Psoas muscle (tissue), 8 donors: Measurements from ENCODE around the gene ACSL4. TPM values are rescaled to one million over a fixed set of nuclear protein-coding genes. Genes with fewer than 3 reads are reported as not detected.
A peak's percentile ranks its signal among the peaks of the same experiment; 100 is the strongest.

Experiments used
- ATAC-seq, 4 donors: fragments of 200-7000 bp; cut with Tn5 transposase; one replicate each; pipeline ENCODE4 v1.9.1; 2020; ENCODE audit warnings: moderate library complexity in 3 of 4, mild to moderate bottlenecking in 2 of 4
- DNase-seq, 2 donors: peaks; one replicate each; pipeline ENCODE4 v3.0.0-alpha.2; 2020
- H3K27ac ChIP-seq: fragments of 200-600 bp; one replicate; pipeline ENCODE4 v1.8.0; 2022
- H3K27me3 ChIP-seq, 3 donors: fragments of 200-600 bp in 1 of 3; one replicate each; pipeline versions ENCODE4 v1.6.1 to v1.8.0; 2013 to 2022; ENCODE audit warnings: low read length in 2 of 3, mild to moderate bottlenecking in 2 of 3, moderate library complexity in 1 of 3; ENCODE audit not compliant: insufficient read depth in 3 of 3
- H3K36me3 ChIP-seq, 2 donors: fragments of 200-600 bp in 1 of 2; one replicate each; pipeline versions ENCODE4 v1.6.1 to v1.8.0; 2013 to 2022; ENCODE audit warnings: low read depth in 1 of 2, mild to moderate bottlenecking in 1 of 2, moderate library complexity in 1 of 2; ENCODE audit not compliant: insufficient read depth in 1 of 2
- H3K4me1 ChIP-seq: fragments of 200-600 bp; one replicate; pipeline ENCODE4 v1.8.0; 2022
- H3K4me3 ChIP-seq: fragments of 200-600 bp; one replicate; pipeline ENCODE4 v1.8.0; 2022; ENCODE audit warnings: mild to moderate bottlenecking
- H3K9me3 ChIP-seq: fragments of 200-600 bp; one replicate; pipeline ENCODE4 v1.8.0; 2022
- CTCF ChIP-seq: fragments of 200-600 bp; IDR thresholded peaks from one replicate; pipeline ENCODE4 v1.8.0; 2022; ENCODE audit warnings: antibody characterized with exemption
- WGBS, 3 donors: extraction: QIAGEN DNeasy Blood & Tissue Kit; methylation state at CpG; one replicate each; pipeline versions ENCODE4 v1.1.6 to v1.1.7; 2013; 5-methylcytosine and 5-hydroxymethylcytosine counted together
- intact Hi-C, 2 donors: fragments of 100-400 bp; cut with DNase I; formaldehyde crosslinking; loops; one replicate each; pipeline versions ENCODE4 v1.11.0 to v1.14.2; 2022
- long read RNA-seq, 2 donors: library from polyadenylated mRNA; unstranded; transcript quantifications; one replicate each; pipeline ENCODE4 v2.0.0, GENCODE V29; 2021
- polyA plus RNA-seq, 3 donors: library from polyadenylated mRNA; stranded (reverse); fragments of 200-250 nt; gene quantifications; one replicate each; pipeline ENCODE4 v1.2.3, GENCODE V29; 2013
- total RNA-seq, 4 donors: library from RNA; stranded (reverse); fragmentation: NEBNext Ultra II Directional in 2 of 4; extraction: Animal tissue kit (Norgen Biotek cat#: 25700) in 2 of 4; gene quantifications; one replicate each; pipeline versions ENCODE4 v1.2.1 to v1.2.4, GENCODE V29; 2021 to 2023
- donor health status: healthy with polysubstance abuse.
- donor health status: DM: no; HTN: no; CAD: no; lungs with moderate emphysema.
- donor health status: Bipolar disorder and iron deficiency.
- donor health status: healthy.
- donor health status: DM: yes; HTN: yes; CAD: no.
- donor health status: DM: no; HTN: no; CAD: no.
- donor health status: DM: no; HTN: no; CAD: no.
- donor health status: DM: yes; HTN: yes; CAD: no.

Gene ACSL4
- total RNA-seq (10 to 100 TPM; 16.4 to 36.0 (median 24.3) TPM), polyA plus RNA-seq (10 to 100 TPM; 16.4 to 27.9 (median 20.5) TPM)
- long read RNA-seq, donor 1, full-length matches to known transcripts: 3 of 30 reads
- long read RNA-seq, donor 1, partial matches to known transcripts: 4 of 30 reads
- long read RNA-seq, donor 1, other reads (novel, unspliced or antisense): 23 of 30 reads
- long read RNA-seq, donor 2, full-length matches to known transcripts: 5 of 21 reads
- long read RNA-seq, donor 2, partial matches to known transcripts: 2 of 21 reads
- long read RNA-seq, donor 2, other reads (novel, unspliced or antisense): 14 of 21 reads

GRCh38 chrX:109732807-109733612 is at the start of gene ACSL4:
ACSL4 (minus strand) TSS chrX:109733257; CDS start chrX:109683363, 49,894 bp downstream.
- peaks cover 5% of the 10 kb centered on the region for H3K4me1 ChIP-seq
- H3K4me3 ChIP-seq: peak within 1 kb of the TSS; percentile 88
- no peaks in the 10 kb centered on the region for H3K36me3 ChIP-seq
- peak; percentile 90 to 94 for DNase-seq
- intact Hi-C loops: no loop called here
- H3K27me3 ChIP-seq: peaks cover 0 to 6% (median 0%) of the 10 kb centered on the region in 3 donors
- no peak for TF ChIP-seq CTCF
- WGBS, 3 donors: 0 to 38% (median 1%) methylated on average over 41 to 88 of the region's 89 CpGs
- ATAC-seq: peak; percentile 98 to 99 (median 98)
- no peaks in the 10 kb centered on the region for H3K9me3 ChIP-seq
- H3K27ac ChIP-seq: peak within 1 kb of the TSS; percentile 85

GRCh38 chrX:109777749-109778148 is 44.7 kb upstream of the ACSL4 start:
- Histone ChIP-seq H3K27ac (no peak overlapping the region), H3K36me3 (no peaks in the 10 kb centered on the region), H3K4me3 (no peak overlapping the region), H3K27me3 (no peaks in the 10 kb centered on the region), H3K9me3 (no peaks in the 10 kb centered on the region), H3K4me1 (no peaks in the 10 kb centered on the region)
- no peak for TF ChIP-seq CTCF
- intact Hi-C loops: no loop called here
- no peak for DNase-seq
- WGBS, 3 donors: 91 to 95% (median 95%) methylated on average over 4 of the region's 4 CpGs
- ATAC-seq: no peak

- intact Hi-C loops: no loop called here
- ATAC-seq (no peak), DNase-seq (no peak)
- H3K36me3 ChIP-seq: no peaks in the 10 kb centered on the region
- TF ChIP-seq CTCF: no peak
- H3K4me1 ChIP-seq: no peaks in the 10 kb centered on the region
- no peaks in the 10 kb centered on the region for H3K27me3 ChIP-seq
- no peak overlapping the region for H3K27ac ChIP-seq
- no peaks in the 10 kb centered on the region for H3K9me3 ChIP-seq
- H3K4me3 ChIP-seq: no peak overlapping the region
- WGBS, 3 donors: 71 to 94% (median 87%) methylated on average over 4 of the region's 4 CpGs
Measured at GRCh38 chrX:109776986-109777385, 43.9 kb upstream of the ACSL4 start.

- intact Hi-C loops: no loop called here
- no peak for TF ChIP-seq CTCF
- no peak for DNase-seq
Measured at GRCh38 chrX:109776432-109776831, 43.4 kb upstream of the ACSL4 start.

More at GRCh38 chrX:109776432-109776831, 43.4 kb upstream of the ACSL4 start:
- no peak for ATAC-seq
- Histone ChIP-seq H3K4me1 (no peaks in the 10 kb centered on the region), H3K36me3 (no peaks in the 10 kb centered on the region), H3K27me3 (no peaks in the 10 kb centered on the region), H3K4me3 (no peak overlapping the region), H3K9me3 (no peaks in the 10 kb centered on the region), H3K27ac (no peak overlapping the region)
- WGBS, 3 donors: 69 to 81% (median 78%) methylated on average over 3 of the region's 3 CpGs
